ENCODE measurements around the gene SH3BP1.

GRCh38 chr22:37701141-37701786 lies 61.8 kb downstream of the SH3BP1 start:
- TF ChIP-seq, protein P1, sequence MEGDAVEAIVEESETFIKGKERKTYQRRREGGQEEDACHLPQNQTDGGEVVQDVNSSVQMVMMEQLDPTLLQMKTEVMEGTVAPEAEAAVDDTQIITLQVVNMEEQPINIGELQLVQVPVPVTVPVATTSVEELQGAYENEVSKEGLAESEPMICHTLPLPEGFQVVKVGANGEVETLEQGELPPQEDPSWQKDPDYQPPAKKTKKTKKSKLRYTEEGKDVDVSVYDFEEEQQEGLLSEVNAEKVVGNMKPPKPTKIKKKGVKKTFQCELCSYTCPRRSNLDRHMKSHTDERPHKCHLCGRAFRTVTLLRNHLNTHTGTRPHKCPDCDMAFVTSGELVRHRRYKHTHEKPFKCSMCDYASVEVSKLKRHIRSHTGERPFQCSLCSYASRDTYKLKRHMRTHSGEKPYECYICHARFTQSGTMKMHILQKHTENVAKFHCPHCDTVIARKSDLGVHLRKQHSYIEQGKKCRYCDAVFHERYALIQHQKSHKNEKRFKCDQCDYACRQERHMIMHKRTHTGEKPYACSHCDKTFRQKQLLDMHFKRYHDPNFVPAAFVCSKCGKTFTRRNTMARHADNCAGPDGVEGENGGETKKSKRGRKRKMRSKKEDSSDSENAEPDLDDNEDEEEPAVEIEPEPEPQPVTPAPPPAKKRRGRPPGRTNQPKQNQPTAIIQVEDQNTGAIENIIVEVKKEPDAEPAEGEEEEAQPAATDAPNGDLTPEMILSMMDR (IDR thresholded peaks at IDR 0.05): no peak
- TF ChIP-seq POLR2A (IDR thresholded peaks at IDR 0.05): no peak
